GM12878 (cell line): ENCODE results near the gene CDH18. TPM values are rescaled to one million over a fixed set of nuclear protein-coding genes. Genes with fewer than 3 reads are reported as not detected.

Experiments used
- ATAC-seq: fragments of 200-7000 bp; cut with Tn5 transposase; 3 replicates; pipeline ENCODE4 v1.9.1; 2020; ENCODE audit warnings: mild to moderate bottlenecking, moderate library complexity
- BruUV-seq: library from RNA; stranded (reverse); fragments of 400-500 nt; replicated peaks from 2 replicates; lab custom pipeline; 2021; lab: Mats Ljungman, UMichigan
- CTCF ChIA-PET: fragments of 300-600 bp; sonication (Branson Sonifier 250); formaldehyde crosslinking; extraction: SDS; loops from one replicate; lab custom pipeline; 2021; ENCODE audit warnings: inconsistent platforms; lab: Yijun Ruan, JAX
- POLR2A ChIA-PET: fragments of 350-600 bp; formaldehyde crosslinking; extraction: SDS; loops from one replicate; lab custom pipeline; 2021; ENCODE audit warnings: inconsistent platforms; lab: Charles Lee
- RAD21 ChIA-PET: fragments of 300-600 bp; sonication (Branson Sonifier 250); formaldehyde crosslinking; loops from one replicate; lab custom pipeline; 2023; ENCODE audit warnings: antibody characterized with exemption; ENCODE audit not compliant: unreplicated experiment; lab: Charles Lee
- SMC1A ChIA-PET: fragments of 300-600 bp; sonication (Branson Sonifier 250); formaldehyde crosslinking; loops from one replicate; lab custom pipeline; 2023; ENCODE audit not compliant: unreplicated experiment, uncharacterized antibody; lab: Charles Lee
- DNase-seq: peaks from one replicate; pipeline ENCODE4 v3.0.0-alpha.2; 2011; ENCODE audit warnings: low read depth, low spot score
- FAIRE-seq: peaks from 3 replicates; lab custom pipeline; 2011; peaks lifted over from hg19 to GRCh38; lab: Jason Lieb, UNC
- H2AFZ ChIP-seq: 2 replicates; pipeline ENCODE4 v1.6.0; 2011; ENCODE audit warnings: low read depth, low read length, control low read depth; ENCODE audit not compliant: control insufficient read depth
- H3K27ac ChIP-seq: 2 replicates; pipeline ENCODE4 v1.5.1; 2011; ENCODE audit warnings: control low read depth; ENCODE audit not compliant: control insufficient read depth, insufficient read depth
- H3K27me3 ChIP-seq, 2 experiments: replicated peaks in 1 of 2; 2 replicates each; pipeline versions ENCODE4 v1.6.0 to v1.6.1; 2011; ENCODE audit warnings: low read length in 1 of 2; ENCODE audit not compliant: control insufficient read depth in 2 of 2, insufficient read depth in 2 of 2
- H3K36me3 ChIP-seq, 2 experiments: 2 replicates each; pipeline ENCODE4 v1.5.1; 2011; ENCODE audit warnings: low read length in 1 of 2; ENCODE audit not compliant: control insufficient read depth in 2 of 2, insufficient read depth in 2 of 2
- H3K4me1 ChIP-seq: 2 replicates; pipeline ENCODE4 v1.6.1; 2011; ENCODE audit warnings: mild to moderate bottlenecking, low read length, moderate library complexity, mixed read lengths; ENCODE audit not compliant: control insufficient read depth, insufficient read depth
- H3K4me2 ChIP-seq: 2 replicates; pipeline ENCODE4 v1.6.0; 2011; ENCODE audit warnings: control low read depth; ENCODE audit not compliant: control insufficient read depth, insufficient read depth
- H3K4me3 ChIP-seq: fragments of 200-600 bp; sonication (generic); 2 replicates; pipeline ENCODE4 v1.5.1; 2016
- H3K79me2 ChIP-seq: 2 replicates; pipeline ENCODE4 v1.6.0; 2011; ENCODE audit warnings: low read length; ENCODE audit not compliant: control insufficient read depth, insufficient read depth
- H3K9ac ChIP-seq: 2 replicates; pipeline ENCODE4 v1.8.0; 2011; ENCODE audit warnings: low read length, control low read depth, mixed read lengths; ENCODE audit not compliant: control insufficient read depth, insufficient read depth
- H3K9me3 ChIP-seq: replicated peaks from 3 replicates; pipeline ENCODE4 v1.5.1; 2011; ENCODE audit warnings: mild to moderate bottlenecking, low read length; ENCODE audit not compliant: control insufficient read depth, insufficient read depth
- H4K20me1 ChIP-seq: 2 replicates; pipeline ENCODE4 v1.6.0; 2011; ENCODE audit not compliant: control insufficient read depth, insufficient read depth
- ATF2 ChIP-seq: IDR thresholded peaks from 2 replicates; pipeline ENCODE4 v1.6.1; 2012; ENCODE audit warnings: low read length, inconsistent platforms
- BACH1 ChIP-seq: fragments of 450-650 bp; IDR thresholded peaks from 2 replicates; pipeline ENCODE4 v1.6.1; 2017; ENCODE audit warnings: mild to moderate bottlenecking, borderline replicate concordance
- FOXK2 ChIP-seq: fragments of 450-650 bp; IDR thresholded peaks from 2 replicates; pipeline ENCODE4 v1.6.1; 2017; ENCODE audit warnings: mild to moderate bottlenecking, moderate library complexity
- IKZF1 ChIP-seq: fragments of 450-650 bp; conservative IDR thresholded peaks from 2 replicates; pipeline ENCODE4 v1.6.1; 2017; ENCODE audit warnings: antibody characterized with exemption, mild to moderate bottlenecking
- MAX ChIP-seq: IDR thresholded peaks from 2 replicates; pipeline ENCODE4 v1.6.1; 2012; ENCODE audit warnings: low read depth, low read length, improper control_type of control experiment
- MXI1 ChIP-seq: fragments of 150-350 bp; IDR thresholded peaks from 2 replicates; pipeline ENCODE4 v1.6.1; 2011; ENCODE audit warnings: low read depth, mild to moderate bottlenecking, inconsistent platforms, low read length, improper control_type of control experiment
- POU2F2 ChIP-seq: IDR thresholded peaks from 3 replicates; pipeline ENCODE4 v1.6.1; 2011; ENCODE audit warnings: low read depth, mild to moderate bottlenecking, low read length, borderline replicate concordance
- RELB ChIP-seq: fragments of 450-650 bp; IDR thresholded peaks from 2 replicates; pipeline ENCODE4 v1.6.1; 2017; ENCODE audit warnings: low read depth, mild to moderate bottlenecking, moderate library complexity
- SMAD1 ChIP-seq: fragments of 450-650 bp; IDR thresholded peaks from 2 replicates; pipeline ENCODE4 v1.6.1; 2018; ENCODE audit warnings: mild to moderate bottlenecking, low read depth; ENCODE audit not compliant: partially characterized antibody
- SMAD5 ChIP-seq: IDR thresholded peaks from 2 replicates; pipeline ENCODE4 v1.6.1; 2016; ENCODE audit warnings: antibody characterized with exemption, low read depth
- TCF12 ChIP-seq: IDR thresholded peaks from 2 replicates; pipeline ENCODE4 v1.6.1; 2011; ENCODE audit warnings: low read depth, mild to moderate bottlenecking, low read length
- YBX1 ChIP-seq: fragments of 450-650 bp; IDR thresholded peaks from 2 replicates; pipeline ENCODE4 v1.6.1; 2016; ENCODE audit warnings: antibody characterized with exemption
- ZBTB33 ChIP-seq: fragments of 450-650 bp; IDR thresholded peaks from 2 replicates; pipeline ENCODE4 v1.6.1; 2017; ENCODE audit warnings: mild to moderate bottlenecking
- ZNF207 ChIP-seq: fragments of 450-650 bp; IDR thresholded peaks from 2 replicates; pipeline ENCODE4 v1.6.1; 2014; ENCODE audit warnings: antibody characterized with exemption, mild to moderate bottlenecking, borderline replicate concordance
- in situ Hi-C: fragments of 300-500 bp; cut with MboI; formaldehyde crosslinking; loops from 9 replicates; pipeline ENCODE4 v1.14.3; 2018; ENCODE audit warnings: mixed read lengths
- intact Hi-C: fragments of 100-400 bp; cut with micrococcal nuclease; formaldehyde crosslinking; loops from one replicate; pipeline ENCODE4 v1.14.2; 2022; ENCODE audit not compliant: unreplicated experiment
- polyA plus RNA-seq, 11 experiments: library from polyadenylated mRNA; depleted of rRNA in 4 of 11; unstranded in 6 of 11; stranded (reverse) in 5 of 11; fragments of >200 nt; fragmentation: Nextera tagmentation in 4 of 11; fragmentation: Illumina TruSeq in 1 of 11; extraction: Ambion mirVana in 4 of 11; extraction: Trizol in 1 of 11; gene quantifications; 1 replicate in 1 of 11; 2 replicates in 10 of 11; pipeline versions ENCODE4 v1.2.1 to v1.2.3, GENCODE V29; 2011 to 2016; ENCODE audit warnings: inconsistent platforms in 2 of 11, missing spikeins in 2 of 11, low read depth in 1 of 11
- total RNA-seq, 4 experiments: library from RNA; depleted of rRNA in 3 of 4; stranded (reverse); fragments of >200 nt in 3 of 4; fragmentation: Illumina TruSeq in 1 of 4; extraction: Trizol in 1 of 4; gene quantifications; 2 replicates each; pipeline versions ENCODE4 v1.2.1 to v1.2.3, GENCODE V29; 2013 to 2021
- TF ChIP-seq, protein P1 (sequence below): fragments of 450-650 bp; IDR thresholded peaks from 2 replicates; pipeline ENCODE4 v1.6.1; 2016; ENCODE audit warnings: mild to moderate bottlenecking, moderate library complexity, borderline replicate concordance

Gene CDH18
- total and polyA plus RNA-seq, 10 of the 15 experiments (the other 5 are each of a cell fraction or from before 2014, with no cell fraction given) = 0.41 TPM; not detected in 9

GRCh38 chr5:19855931-19856330 lies 132.1 kb downstream of the CDH18 start (continued):
- TF ChIP-seq ZBTB33 (no peak), ATF2 (no peak)

DNA sequence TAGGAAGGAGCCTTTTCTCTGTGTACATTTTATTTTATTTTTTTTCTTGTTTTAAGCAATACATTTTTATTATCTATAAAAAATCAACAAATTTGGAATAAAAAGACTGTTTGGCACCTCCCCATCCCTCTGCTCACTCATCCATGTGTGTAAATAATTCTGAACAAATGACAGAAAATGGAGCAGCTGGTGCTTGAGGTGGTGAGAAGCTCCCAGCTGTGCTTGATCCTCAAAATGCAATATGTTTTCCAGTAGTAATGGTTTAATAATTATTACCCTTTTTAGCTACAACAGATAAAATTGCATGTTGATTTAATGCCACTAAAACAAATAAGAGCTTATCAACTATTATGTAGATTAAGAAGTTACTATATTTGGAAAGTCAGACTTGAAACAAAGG lies 132.5 kb downstream of the CDH18 start:
- Histone ChIP-seq H4K20me1 (no peaks in the 10 kb centered on the region), H3K9ac (no peak overlapping the region), H3K9me3 (no peaks in the 10 kb centered on the region), H3K27ac (no peak overlapping the region), H3K36me3 (no peaks in the 10 kb centered on the region), H3K79me2 (no peaks in the 10 kb centered on the region), H3K4me3 (no peak overlapping the region)
- intact Hi-C loops (no loop called here), in situ Hi-C loops (no loop called here)
- FAIRE-seq (no peak), ATAC-seq (no peak)
- RAD21 ChIA-PET = no interaction called here
- BruUV-seq = no TSS peak
- POLR2A ChIA-PET = no interaction called here
- CTCF ChIA-PET = no interaction called here
- TF ChIP-seq SMAD5 (no peak), YBX1 (no peak), MAX (no peak), ZNF207 (no peak), IKZF1 (no peak), BACH1 (no peak), FOXK2 (no peak), SMAD1 (no peak), POU2F2 (no peak), RELB (no peak), MXI1 (no peak), TCF12 (no peak)
- TF ChIP-seq, protein P1, sequence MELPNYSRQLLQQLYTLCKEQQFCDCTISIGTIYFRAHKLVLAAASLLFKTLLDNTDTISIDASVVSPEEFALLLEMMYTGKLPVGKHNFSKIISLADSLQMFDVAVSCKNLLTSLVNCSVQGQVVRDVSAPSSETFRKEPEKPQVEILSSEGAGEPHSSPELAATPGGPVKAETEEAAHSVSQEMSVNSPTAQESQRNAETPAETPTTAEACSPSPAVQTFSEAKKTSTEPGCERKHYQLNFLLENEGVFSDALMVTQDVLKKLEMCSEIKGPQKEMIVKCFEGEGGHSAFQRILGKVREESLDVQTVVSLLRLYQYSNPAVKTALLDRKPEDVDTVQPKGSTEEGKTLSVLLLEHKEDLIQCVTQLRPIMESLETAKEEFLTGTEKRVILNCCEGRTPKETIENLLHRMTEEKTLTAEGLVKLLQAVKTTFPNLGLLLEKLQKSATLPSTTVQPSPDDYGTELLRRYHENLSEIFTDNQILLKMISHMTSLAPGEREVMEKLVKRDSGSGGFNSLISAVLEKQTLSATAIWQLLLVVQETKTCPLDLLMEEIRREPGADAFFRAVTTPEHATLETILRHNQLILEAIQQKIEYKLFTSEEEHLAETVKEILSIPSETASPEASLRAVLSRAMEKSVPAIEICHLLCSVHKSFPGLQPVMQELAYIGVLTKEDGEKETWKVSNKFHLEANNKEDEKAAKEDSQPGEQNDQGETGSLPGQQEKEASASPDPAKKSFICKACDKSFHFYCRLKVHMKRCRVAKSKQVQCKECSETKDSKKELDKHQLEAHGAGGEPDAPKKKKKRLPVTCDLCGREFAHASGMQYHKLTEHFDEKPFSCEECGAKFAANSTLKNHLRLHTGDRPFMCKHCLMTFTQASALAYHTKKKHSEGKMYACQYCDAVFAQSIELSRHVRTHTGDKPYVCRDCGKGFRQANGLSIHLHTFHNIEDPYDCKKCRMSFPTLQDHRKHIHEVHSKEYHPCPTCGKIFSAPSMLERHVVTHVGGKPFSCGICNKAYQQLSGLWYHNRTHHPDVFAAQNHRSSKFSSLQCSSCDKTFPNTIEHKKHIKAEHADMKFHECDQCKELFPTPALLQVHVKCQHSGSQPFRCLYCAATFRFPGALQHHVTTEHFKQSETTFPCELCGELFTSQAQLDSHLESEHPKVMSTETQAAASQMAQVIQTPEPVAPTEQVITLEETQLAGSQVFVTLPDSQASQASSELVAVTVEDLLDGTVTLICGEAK = no peak
- TF ChIP-seq, all 136 proteins: peak for 0
- DNase-seq = no peak
- Histone ChIP-seq H3K4me2 (no peak overlapping the region), H2AFZ (no peak overlapping the region), H3K4me1 (no peaks in the 10 kb centered on the region), H3K27me3 (no peaks in the 10 kb centered on the region)
- SMC1A ChIA-PET = no interaction called here
